HEK293T (cell line): ENCODE results near the gene CFAP126.
A peak's percentile ranks its signal among the peaks of the same experiment; 100 is the strongest.

Source experiments
- CTCF ChIA-PET: fragments of 350-600 bp; formaldehyde crosslinking; extraction: SDS; loops from one replicate; lab custom pipeline; 2021; ENCODE audit warnings: antibody characterized with exemption, inconsistent platforms; lab: Yijun Ruan, JAX
- POLR2A ChIA-PET: fragments of 350-600 bp; formaldehyde crosslinking; extraction: SDS; loops from one replicate; lab custom pipeline; 2020; ENCODE audit warnings: antibody characterized with exemption, inconsistent platforms; lab: Yijun Ruan, JAX
- DNase-seq: peaks from one replicate; pipeline ENCODE4 v3.0.0; 2012; ENCODE audit warnings: mixed read lengths; ENCODE audit errors: extremely low spot score
- ARNT ChIP-seq: fragments of 450-650 bp; IDR thresholded peaks from 2 replicates; pipeline ENCODE4 v1.6.1; 2017; ENCODE audit warnings: mild to moderate bottlenecking
- BHLHE40 ChIP-seq: fragments of 450-650 bp; IDR thresholded peaks from 2 replicates; pipeline ENCODE4 v1.6.1; 2016; ENCODE audit warnings: mild to moderate bottlenecking, moderate library complexity, borderline replicate concordance
- CTBP1 ChIP-seq: fragments of 450-650 bp; IDR thresholded peaks from 2 replicates; pipeline ENCODE4 v1.6.1; 2016; ENCODE audit warnings: borderline replicate concordance
- ELF4 ChIP-seq: fragments of 450-650 bp; IDR thresholded peaks from 2 replicates; pipeline ENCODE4 v1.6.1; 2017; ENCODE audit warnings: antibody characterized with exemption
- FOXA1 ChIP-seq: fragments of 450-650 bp; IDR thresholded peaks from 2 replicates; pipeline ENCODE4 v1.6.1; 2016; ENCODE audit warnings: mild to moderate bottlenecking
- FOXK2 ChIP-seq: fragments of 450-650 bp; IDR thresholded peaks from 2 replicates; pipeline ENCODE4 v1.6.1; 2016; ENCODE audit warnings: mild to moderate bottlenecking
- FOXM1 ChIP-seq: fragments of 450-650 bp; IDR thresholded peaks from 2 replicates; pipeline ENCODE4 v1.6.1; 2017; ENCODE audit warnings: mild to moderate bottlenecking, borderline replicate concordance
- HDGF ChIP-seq: fragments of 450-650 bp; IDR thresholded peaks from 2 replicates; pipeline ENCODE4 v1.6.1; 2017; ENCODE audit warnings: antibody characterized with exemption, borderline replicate concordance
- L3MBTL2 ChIP-seq: fragments of 450-650 bp; conservative IDR thresholded peaks from 2 replicates; pipeline ENCODE4 v1.6.1; 2016; ENCODE audit warnings: mild to moderate bottlenecking
- LEF1 ChIP-seq: fragments of 450-650 bp; IDR thresholded peaks from 2 replicates; pipeline ENCODE4 v1.6.1; 2017; ENCODE audit warnings: mild to moderate bottlenecking, borderline replicate concordance
- NFRKB ChIP-seq: fragments of 450-650 bp; IDR thresholded peaks from 2 replicates; pipeline ENCODE4 v1.6.1; 2016; ENCODE audit warnings: mild to moderate bottlenecking, moderate library complexity
- PKNOX1 ChIP-seq: fragments of 450-650 bp; IDR thresholded peaks from 2 replicates; pipeline ENCODE4 v1.6.1; 2016
- SP1 ChIP-seq: fragments of 450-650 bp; IDR thresholded peaks from 2 replicates; pipeline ENCODE4 v1.6.1; 2017
- SUZ12 ChIP-seq: fragments of 450-650 bp; IDR thresholded peaks from 2 replicates; pipeline ENCODE4 v1.6.1; 2016; ENCODE audit warnings: mild to moderate bottlenecking
- TARDBP ChIP-seq: fragments of 450-650 bp; IDR thresholded peaks from 2 replicates; pipeline ENCODE4 v1.6.1; 2016
- ZNF384 ChIP-seq: fragments of 450-650 bp; IDR thresholded peaks from 2 replicates; pipeline ENCODE4 v1.6.1; 2016

The CFAP126 gene

GRCh38 chr1:161382214-161383019 is 14.7 kb upstream of the CFAP126 start:
- POLR2A ChIA-PET: interaction anchor here (1.1 kb wide), 1 partner anchor 157 kb away, joined by 4 read pairs; the partner anchor contains the start of gene TOMM40L
- CTCF ChIA-PET: interaction anchor here (0.6 to 1.7 kb wide), 11 partner anchors 9 to 191 kb away, joined by 3 to 10 read pairs (median 5); partner anchors contain the start of genes CFAP126, NDUFS2 and TOMM40L
- TF ChIP-seq PKNOX1: no peak
- no peak for TF ChIP-seq SUZ12
- no peak for TF ChIP-seq ELF4
- TF ChIP-seq NFRKB: no peak
- no peak for TF ChIP-seq SP1
- TF ChIP-seq FOXA1: no peak
- TF ChIP-seq FOXK2: no peak
- DNase-seq: peak; percentile 54

GRCh38 chr1:161381707-161382106 is 14.0 kb upstream of the CFAP126 start:
- DNase-seq: no peak
- TF ChIP-seq SUZ12: no peak
- TF ChIP-seq LEF1: no peak
- TF ChIP-seq ARNT: no peak
- TF ChIP-seq L3MBTL2: no peak
- TF ChIP-seq HDGF: no peak
- no peak for TF ChIP-seq ZNF384
- no peak for TF ChIP-seq SP1
- TF ChIP-seq NFRKB: no peak
- no peak for TF ChIP-seq PKNOX1
- TF ChIP-seq FOXM1: no peak
- no peak for TF ChIP-seq FOXA1
- no peak for TF ChIP-seq ELF4
- TF ChIP-seq FOXK2: no peak
- TF ChIP-seq TARDBP: no peak
- POLR2A ChIA-PET: interaction anchor here (1.1 kb wide), 1 partner anchor 156 kb away, joined by 4 read pairs; the partner anchor contains the start of gene TOMM40L
- CTCF ChIA-PET: interaction anchor here (0.7 to 1.7 kb wide), 10 partner anchors 10 to 190 kb away, joined by 3 to 10 read pairs (median 5); partner anchors contain the start of genes CFAP126, NDUFS2 and TOMM40L

- CTCF ChIA-PET: no interaction called here
Measured at GRCh38 chr1:161379071-161379470, 11.4 kb upstream of the CFAP126 start.

GRCh38 chr1:161378014-161378413 is 10.3 kb upstream of the CFAP126 start:
- DNase-seq: no peak
- CTCF ChIA-PET: no interaction called here
- TF ChIP-seq PKNOX1 (no peak), SUZ12 (no peak), ARNT (no peak), TARDBP (no peak), CTBP1 (no peak), NFRKB (no peak), LEF1 (no peak), ELF4 (no peak)
- POLR2A ChIA-PET: interaction anchor here (0.7 to 1.0 kb wide), 2 partner anchors 12 to 176 kb away, joined by 4 to 5 read pairs; partner anchors contain the start of gene NDUFS2

More at GRCh38 chr1:161379071-161379470, 11.4 kb upstream of the CFAP126 start:
- POLR2A ChIA-PET: no interaction called here
- TF ChIP-seq FOXK2: no peak
- TF ChIP-seq ARNT: no peak
- TF ChIP-seq SUZ12: no peak
- TF ChIP-seq ZNF384: no peak
- no peak for TF ChIP-seq CTBP1
- no peak for TF ChIP-seq ELF4
- TF ChIP-seq NFRKB: no peak
- TF ChIP-seq FOXM1: no peak
- no peak for TF ChIP-seq HDGF
- TF ChIP-seq TARDBP: no peak
- no peak for TF ChIP-seq PKNOX1
- no peak for TF ChIP-seq FOXA1
- no peak for TF ChIP-seq BHLHE40
- TF ChIP-seq SP1: no peak
- TF ChIP-seq L3MBTL2: no peak
- TF ChIP-seq LEF1: no peak
- no peak for DNase-seq

- no peak for TF ChIP-seq PKNOX1
- TF ChIP-seq LEF1: no peak
- TF ChIP-seq BHLHE40: no peak
- TF ChIP-seq FOXM1: no peak
- no peak for TF ChIP-seq ZNF384
- no peak for TF ChIP-seq SP1
- TF ChIP-seq CTBP1: no peak
- no peak for TF ChIP-seq L3MBTL2
- TF ChIP-seq ARNT: no peak
- no peak for TF ChIP-seq ELF4
- TF ChIP-seq FOXA1: no peak
- CTCF ChIA-PET: interaction anchor here (1.1 to 1.3 kb wide), 3 partner anchors 144 to 182 kb away, joined by 4 to 8 read pairs (median 6); partner anchors contain the start of gene TOMM40L
- POLR2A ChIA-PET: interaction anchor here (1.0 kb wide), 1 partner anchor 15 kb away, joined by 6 read pairs; no protein-coding TSS in a partner anchor
- no peak for DNase-seq
Measured at GRCh38 chr1:161374373-161374772, 6.7 kb upstream of the CFAP126 start.
